ENCODE data around the gene ZDHHC18.
"Not testable (repeated sequence)": the region's sequence is repeated elsewhere in the genome, so short reads cannot be mapped to it uniquely, and the experiment has no call there.

The ZDHHC18 gene

GRCh38 chr1:26832249-26832960 lies 5.9 kb downstream of the ZDHHC18 start:
- no peak for DNase-seq (ENCODE audit: low read depth)

GRCh38 chr1:26833432-26834405 lies 7.2 kb downstream of the ZDHHC18 start:
- DNase-seq (ENCODE audit: low read depth), result peak; percentile 74

- DNase-seq (ENCODE audit: low read depth), result not testable (repeated sequence)
Observed at GRCh38 chr1:26837665-26838064, 11.2 kb downstream of the ZDHHC18 start.

- DNase-seq (ENCODE audit: low read depth), result no peak
Observed at GRCh38 chr1:26838474-26839338, 12.2 kb downstream of the ZDHHC18 start.

GRCh38 chr1:26839339-26839722 lies 12.8 kb downstream of the ZDHHC18 start:
- no peak for DNase-seq (ENCODE audit: low read depth)

GRCh38 chr1:26839779-26840178 lies 13.3 kb downstream of the ZDHHC18 start:
- DNase-seq (ENCODE audit: low read depth), result no peak

GRCh38 chr1:26844424-26845196 lies 18.1 kb downstream of the ZDHHC18 start:
- no peak for DNase-seq (ENCODE audit: low read depth)

- not testable (repeated sequence) for DNase-seq (ENCODE audit: low read depth)
Observed at GRCh38 chr1:26847826-26848225, 21.3 kb downstream of the ZDHHC18 start.

GRCh38 chr1:26848499-26848898 lies 22.0 kb downstream of the ZDHHC18 start:
- no peak for DNase-seq (ENCODE audit: low read depth)

GRCh38 chr1:26848941-26849774 lies 22.7 kb downstream of the ZDHHC18 start:
- no peak for DNase-seq (ENCODE audit: low read depth)

- DNase-seq (ENCODE audit: low read depth), result no peak
Observed at GRCh38 chr1:26851106-26851684, 24.7 kb downstream of the ZDHHC18 start.

GRCh38 chr1:26852701-26853100 lies 26.2 kb downstream of the ZDHHC18 start:
- DNase-seq (ENCODE audit: low read depth), result no peak

GRCh38 chr1:26853156-26853555 lies 26.7 kb downstream of the ZDHHC18 start:
- DNase-seq (ENCODE audit: low read depth), result peak; percentile 51

GRCh38 chr1:26853600-26853999 lies 27.1 kb downstream of the ZDHHC18 start:
- no peak for DNase-seq (ENCODE audit: low read depth)

GRCh38 chr1:26854906-26855305 lies 28.4 kb downstream of the ZDHHC18 start:
- no peak for DNase-seq (ENCODE audit: low read depth)

- no peak for DNase-seq (ENCODE audit: low read depth)
Observed at GRCh38 chr1:26855636-26856035, 29.1 kb downstream of the ZDHHC18 start.

- no peak for DNase-seq (ENCODE audit: low read depth)
Observed at GRCh38 chr1:26856181-26856580, 29.7 kb downstream of the ZDHHC18 start.

GRCh38 chr1:26856604-26857469 lies 30.3 kb downstream of the ZDHHC18 start:
- DNase-seq (ENCODE audit: low read depth), result no peak

- no peak for DNase-seq (ENCODE audit: low read depth)
Observed at GRCh38 chr1:26857473-26858060, 31.1 kb downstream of the ZDHHC18 start.

Measured in stimulated activated CD8-positive, alpha-beta memory T cell treated with anti-CD3 and anti-CD28 coated beads, Interleukin-12 subunit alpha, Interleukin-12 subunit beta, amount 100 ng/mL, for 4 hours (primary cell).